Stomach (tissue), 9 donors: ENCODE measurements around the gene SPG7. TPM values are rescaled to one million over a fixed set of nuclear protein-coding genes. Genes with fewer than 3 reads are reported as not detected.

Experiments
- DNase-seq, 2 donors: peaks; one replicate each; pipeline versions ENCODE4 v3.0.0 to v3.0.0-alpha.2; 2013 to 2019
- H3K27ac ChIP-seq, 5 donors: fragments of 200-600 bp in 4 of 5; sonication (generic) in 4 of 5; one replicate each; pipeline ENCODE4 v1.5.1; 2013 to 2019; ENCODE audit warnings: mild to moderate bottlenecking in 1 of 5, moderate library complexity in 1 of 5
- H3K27me3 ChIP-seq, 3 donors: fragments of 200-600 bp; sonication (generic); one replicate each; pipeline ENCODE4 v1.5.1; 2017 to 2019; ENCODE audit warnings: mixed run types in 1 of 3
- H3K36me3 ChIP-seq, 4 donors: fragments of 200-600 bp; sonication (generic); 1 replicate in 3 of 4; 2 replicates in 1 of 4; pipeline ENCODE4 v1.5.1; 2016 to 2019
- H3K4me1 ChIP-seq, 4 donors: fragments of 200-600 bp; sonication (generic); one replicate each; pipeline ENCODE4 v1.5.1; 2016 to 2019
- H3K4me3 ChIP-seq, 4 donors: fragments of 200-600 bp; sonication (generic) in 3 of 4; one replicate each; pipeline ENCODE4 v1.5.1; 2016 to 2019; ENCODE audit warnings: mild to moderate bottlenecking in 1 of 4
- H3K9me3 ChIP-seq, 4 donors: fragments of 200-600 bp; sonication (generic); one replicate each; pipeline ENCODE4 v1.5.1; 2016 to 2019
- CTCF ChIP-seq, 7 experiments: fragments of 450-650 bp in 4 of 7; fragments of 200-600 bp in 3 of 7; sonication (generic) in 3 of 7; IDR thresholded peaks; one replicate each; pipeline ENCODE4 v1.5.1; 2016 to 2019; ENCODE audit warnings: antibody characterized with exemption in 7 of 7, control low read depth in 2 of 7, mild to moderate bottlenecking in 1 of 7
- EP300 ChIP-seq: sonication (generic); formaldehyde crosslinking; IDR thresholded peaks from one replicate; pipeline ENCODE4 v1.6.1; 2017; ENCODE audit warnings: antibody characterized with exemption
- POLR2A ChIP-seq, 4 donors: fragments of 450-650 bp; IDR thresholded peaks; one replicate each; pipeline ENCODE4 v1.6.1; 2016; ENCODE audit warnings: antibody characterized with exemption in 4 of 4, control low read depth in 2 of 4, mild to moderate bottlenecking in 1 of 4, moderate library complexity in 1 of 4
- POLR2AphosphoS5 ChIP-seq, 3 donors: sonication (generic); formaldehyde crosslinking; IDR thresholded peaks; one replicate each; pipeline ENCODE4 v1.6.1; 2016; ENCODE audit warnings: antibody characterized with exemption in 3 of 3
- WGBS, 5 donors: extraction: QIAGEN DNeasy Blood & Tissue Kit in 3 of 5; methylation state at CpG; one replicate each; pipeline versions ENCODE4 v1.1.5 to v1.1.7; 2013 to 2018; 5-methylcytosine and 5-hydroxymethylcytosine counted together
- intact Hi-C: fragments of 100-400 bp; cut with DNase I; formaldehyde crosslinking; loops from one replicate; pipeline ENCODE4 v1.15.1; 2023; ENCODE audit warnings: low total_unique reads
- polyA plus RNA-seq, 3 donors: library from polyadenylated mRNA; stranded (reverse); fragments of 200-250 nt; gene quantifications; one replicate each; pipeline ENCODE4 v1.2.3, GENCODE V29; 2013
- total RNA-seq, 5 donors: library from RNA; depleted of rRNA; stranded (reverse); fragments of >200 nt; gene quantifications; one replicate each; pipeline versions ENCODE4 v1.1.0 to v1.2.3, GENCODE V29; 2014 to 2016
- donor health status: healthy with polysubstance abuse.
- donor health status: Bipolar disorder and iron deficiency.
- donor health status: healthy.

Gene SPG7
- total and polyA plus RNA-seq, 8 donors, result 30.0 to 363 (median 157) TPM

GRCh38 chr16:89550421-89551007 is 42.3 kb downstream of the SPG7 start:
- no peak for TF ChIP-seq EP300
- 89 to 94% (median 92%) methylated on average over 19 to 22 of the region's 22 CpGs for WGBS, 5 donors
- H3K27me3 ChIP-seq, result no peaks in the 10 kb centered on the region
- peaks cover 0 to 11% (median 9%) of the 10 kb centered on the region in 4 donors for H3K4me1 ChIP-seq
- no peak for DNase-seq
- no peak overlapping the region for H3K4me3 ChIP-seq
- intact Hi-C loops, result no loop called here
- no peak overlapping the region for H3K27ac ChIP-seq
- peaks cover 53 to 100% (median 100%) of the 10 kb centered on the region in 4 donors for H3K36me3 ChIP-seq
- no peaks in the 10 kb centered on the region for H3K9me3 ChIP-seq

GRCh38 chr16:89552329-89552728 is 44.1 kb downstream of the SPG7 start:
- Histone ChIP-seq H3K27ac (no peak overlapping the region), H3K4me3 (no peak overlapping the region), H3K9me3 (no peaks in the 10 kb centered on the region), H3K36me3 (peaks cover 54 to 100% (median 100%) of the 10 kb centered on the region in 4 donors), H3K4me1 (peaks cover 0 to 5% (median 0%) of the 10 kb centered on the region in 4 donors), H3K27me3 (no peaks in the 10 kb centered on the region)
- WGBS, 5 donors, result 94 to 96% (median 95%) methylated on average over 22 of the region's 22 CpGs
- no peak for DNase-seq
- intact Hi-C loops, result no loop called here
- TF ChIP-seq EP300 (no peak), CTCF (IDR thresholded peaks at IDR 0.05) (no peak), POLR2A (IDR thresholded peaks at IDR 0.05) (no peak), POLR2AphosphoS5 (IDR thresholded peaks at IDR 0.05) (no peak)

GRCh38 chr16:89552913-89553312 is 44.7 kb downstream of the SPG7 start:
- H3K27me3 ChIP-seq, result no peaks in the 10 kb centered on the region
- WGBS, 5 donors, result 90 to 93% (median 92%) methylated on average over 13 of the region's 13 CpGs
- peaks cover 0 to 11% (median 3%) of the 10 kb centered on the region in 4 donors for H3K4me1 ChIP-seq
- H3K36me3 ChIP-seq, result peaks cover 52 to 96% (median 96%) of the 10 kb centered on the region in 4 donors
- intact Hi-C loops, result no loop called here
- no peak for DNase-seq
- H3K4me3 ChIP-seq, result no peak overlapping the region
- H3K9me3 ChIP-seq, result no peaks in the 10 kb centered on the region
- TF ChIP-seq EP300 (no peak), CTCF (IDR thresholded peaks at IDR 0.05) (no peak), POLR2A (IDR thresholded peaks at IDR 0.05) (no peak), POLR2AphosphoS5 (IDR thresholded peaks at IDR 0.05) (no peak)
- H3K27ac ChIP-seq, result no peak overlapping the region

GRCh38 chr16:89553733-89554132 is 45.5 kb downstream of the SPG7 start:
- peaks cover 0 to 14% (median 3%) of the 10 kb centered on the region in 4 donors for H3K4me1 ChIP-seq
- 80 to 93% (median 91%) methylated on average over 2 to 18 of the region's 18 CpGs for WGBS, 5 donors
- no peaks in the 10 kb centered on the region for H3K27me3 ChIP-seq
- TF ChIP-seq EP300 (no peak), CTCF (IDR thresholded peaks at IDR 0.05) (no peak), POLR2AphosphoS5 (IDR thresholded peaks at IDR 0.05) (no peak), POLR2A (IDR thresholded peaks at IDR 0.05) (no peak)
- no peak for DNase-seq
- no peak overlapping the region for H3K4me3 ChIP-seq
- H3K27ac ChIP-seq, result no peak overlapping the region
- no peaks in the 10 kb centered on the region for H3K9me3 ChIP-seq
- peaks cover 43 to 88% (median 88%) of the 10 kb centered on the region in 4 donors for H3K36me3 ChIP-seq
- intact Hi-C loops, result no loop called here

- no peak for DNase-seq
- 88 to 97% (median 94%) methylated on average over 11 to 12 of the region's 12 CpGs for WGBS, 5 donors
- intact Hi-C loops, result no loop called here
- Histone ChIP-seq H3K4me3 (no peak overlapping the region), H3K36me3 (peaks cover 37 to 82% (median 81%) of the 10 kb centered on the region in 4 donors), H3K27me3 (no peaks in the 10 kb centered on the region), H3K9me3 (no peaks in the 10 kb centered on the region), H3K27ac (no peak overlapping the region), H3K4me1 (peaks cover 2 to 20% (median 7%) of the 10 kb centered on the region in 4 donors)
- TF ChIP-seq POLR2AphosphoS5 (IDR thresholded peaks at IDR 0.05) (no peak), POLR2A (IDR thresholded peaks at IDR 0.05) (no peak), CTCF (IDR thresholded peaks at IDR 0.05) (no peak), EP300 (no peak)
These were observed 46.1 kb downstream of the SPG7 start for GRCh38 chr16:89554343-89554742.
